Amniotic stem cell (primary cell): Measurements from ENCODE around the gene BRMS1L.

Experiments used
- DNase-seq: peaks from one replicate; lab custom pipeline; 2025; lab: John Stamatoyannopoulos, UW

BRMS1L gene

GRCh38 chr14:35865611-35866324, 39.6 kb downstream of the BRMS1L start:
- no peak for DNase-seq

DNA sequence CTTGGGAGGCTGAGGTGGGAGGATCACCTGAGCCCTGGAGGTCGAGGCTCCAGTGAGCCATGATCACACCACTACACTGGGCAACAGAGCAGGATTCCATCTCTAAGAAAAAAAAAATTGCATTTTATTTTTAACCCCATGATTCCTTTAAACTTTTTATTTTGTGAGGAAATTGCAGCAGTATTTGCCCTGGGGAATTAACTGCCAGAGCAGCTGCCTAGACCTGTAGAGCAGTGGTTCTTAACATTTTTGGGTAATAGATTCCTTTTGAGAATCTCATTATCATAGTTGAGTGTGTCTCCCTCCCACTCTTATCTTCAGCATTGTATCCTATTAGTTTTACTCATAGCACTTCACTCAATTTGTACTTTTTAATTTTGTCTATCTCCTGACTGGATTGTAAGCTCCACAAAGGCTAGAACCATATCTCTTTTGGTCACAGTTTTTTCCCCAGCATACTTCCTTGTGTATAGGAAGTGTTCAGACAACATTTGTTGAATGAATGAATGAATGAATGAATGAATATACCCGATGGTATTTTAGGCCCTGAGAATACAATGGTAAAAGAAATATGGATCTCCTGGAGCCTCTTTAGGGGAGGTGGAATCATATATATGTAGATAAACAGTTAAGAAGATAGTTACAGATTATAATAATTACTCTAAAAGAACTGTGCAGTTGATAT, 40.6 kb downstream of the BRMS1L start:
- no peak for DNase-seq

GRCh38 chr14:35867280-35867629, 41.1 kb downstream of the BRMS1L start:
- DNase-seq = no peak

GRCh38 chr14:35875296-35875695, 49.2 kb downstream of the BRMS1L start:
- DNase-seq = no peak

DNA sequence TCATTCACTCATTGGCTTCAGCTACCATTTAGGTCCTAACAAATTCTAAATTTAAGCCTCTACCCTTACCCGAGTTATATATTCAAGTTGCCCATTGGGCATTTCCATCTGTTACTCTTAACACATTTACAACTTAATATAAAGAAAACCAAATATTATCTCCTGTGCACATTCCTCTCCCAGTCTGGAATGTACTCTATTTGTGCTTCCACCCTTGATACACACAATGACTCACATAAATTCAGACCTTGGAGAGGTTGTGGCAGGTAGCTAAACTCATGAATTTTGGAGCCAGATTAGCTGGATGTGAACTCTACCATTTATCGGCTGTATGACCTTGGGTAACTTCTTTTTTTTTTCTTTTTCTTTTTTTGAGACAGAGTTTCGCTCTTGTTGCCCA, 51.1 kb downstream of the BRMS1L start:
- no peak for DNase-seq

DNA sequence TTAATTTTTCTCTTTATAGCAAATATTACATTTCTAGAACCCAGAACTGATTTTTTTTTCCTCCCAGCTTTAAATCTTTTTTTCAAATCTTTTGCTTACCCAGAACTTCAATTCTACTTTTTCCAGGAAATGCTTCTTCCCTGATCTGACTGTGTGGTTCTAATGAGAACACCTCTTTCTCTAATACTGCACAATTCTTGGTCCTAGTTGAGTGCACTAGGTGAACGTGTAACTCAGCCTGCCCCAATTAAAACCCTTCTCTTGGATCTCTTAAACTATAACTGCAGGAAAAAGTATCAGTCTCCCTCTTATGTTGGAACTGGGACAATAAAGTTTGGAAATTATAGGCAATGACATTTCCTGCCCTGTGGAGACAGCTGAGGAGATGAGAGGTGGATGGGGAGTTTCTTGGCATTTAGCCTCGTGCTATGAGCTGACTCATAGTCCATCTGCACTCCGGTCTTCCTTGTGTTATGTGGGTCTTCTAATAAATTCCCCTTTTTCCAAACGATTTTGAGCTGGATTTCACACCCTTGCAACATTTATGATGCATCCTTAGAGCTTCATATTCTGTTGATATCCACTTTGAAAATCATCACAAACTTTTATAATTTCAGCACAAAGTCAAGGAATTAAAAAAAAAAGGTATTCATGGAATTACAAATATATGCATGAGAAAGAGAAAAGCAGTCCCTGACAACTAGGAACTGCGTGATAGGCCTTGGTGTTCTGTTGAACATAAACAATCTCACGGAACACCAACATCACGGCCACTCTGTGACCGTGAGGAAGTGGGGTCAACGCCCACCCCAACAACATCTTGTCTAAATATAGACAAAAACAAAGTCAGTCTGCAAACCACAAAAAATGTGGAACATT, 52.4 kb downstream of the BRMS1L start:
- DNase-seq = no peak

DNA sequence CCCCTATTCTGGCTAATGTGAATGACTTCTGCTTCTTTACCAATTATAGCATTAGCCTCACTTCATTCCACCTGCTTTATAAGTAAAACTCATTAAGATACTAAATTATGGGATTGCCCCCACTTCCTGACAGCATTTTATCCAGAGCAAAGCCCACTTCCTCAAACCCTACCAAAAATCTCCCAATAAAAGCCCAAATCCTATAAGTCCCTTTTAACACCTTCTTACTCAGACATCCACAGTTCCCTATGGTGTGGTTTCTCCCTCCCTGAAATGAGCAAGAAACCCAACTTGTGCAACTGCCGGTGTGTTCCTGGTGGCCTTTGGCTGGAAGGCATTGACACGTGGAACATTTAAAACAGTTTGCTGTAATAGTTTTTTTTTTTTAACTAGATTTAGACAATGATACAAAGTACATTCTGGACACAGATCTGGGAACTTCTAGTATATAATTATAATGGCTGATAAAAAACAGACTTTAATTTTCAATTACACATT, 53.1 kb downstream of the BRMS1L start:
- no peak for DNase-seq

GRCh38 chr14:35879654-35880249, 53.6 kb downstream of the BRMS1L start:
- no peak for DNase-seq

- DNase-seq = no peak
Measured at GRCh38 chr14:35881280-35881679, 55.1 kb downstream of the BRMS1L start.

DNA sequence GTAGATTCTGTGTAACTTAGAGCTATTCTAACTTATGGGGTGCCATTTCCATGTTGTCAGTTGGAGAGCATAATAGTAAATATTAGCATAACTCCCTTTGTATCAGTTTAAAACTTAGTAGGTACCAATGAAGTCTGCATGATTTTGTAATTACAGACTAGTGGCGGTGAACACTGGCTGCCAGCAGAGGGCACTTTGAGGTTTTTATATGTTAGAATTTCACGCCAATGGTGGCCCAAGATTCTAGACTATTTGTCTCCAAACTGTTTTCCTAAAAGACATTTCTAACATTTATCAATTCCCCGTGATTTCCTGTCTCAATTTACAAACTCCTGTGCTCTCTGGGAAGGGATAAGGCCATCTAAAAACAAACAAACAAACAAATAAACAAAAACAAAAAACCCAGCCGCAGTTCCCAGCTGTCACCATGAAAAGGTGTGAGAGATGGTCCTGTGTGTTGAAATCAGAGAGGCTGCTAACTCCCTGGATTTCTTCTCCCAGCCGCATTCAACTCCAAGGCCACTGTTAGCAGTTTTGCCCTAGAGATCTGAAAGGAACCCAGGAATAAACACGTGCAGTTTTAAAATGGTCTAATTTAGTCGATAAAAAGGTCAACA, 57.6 kb downstream of the BRMS1L start:
- no peak for DNase-seq

DNA sequence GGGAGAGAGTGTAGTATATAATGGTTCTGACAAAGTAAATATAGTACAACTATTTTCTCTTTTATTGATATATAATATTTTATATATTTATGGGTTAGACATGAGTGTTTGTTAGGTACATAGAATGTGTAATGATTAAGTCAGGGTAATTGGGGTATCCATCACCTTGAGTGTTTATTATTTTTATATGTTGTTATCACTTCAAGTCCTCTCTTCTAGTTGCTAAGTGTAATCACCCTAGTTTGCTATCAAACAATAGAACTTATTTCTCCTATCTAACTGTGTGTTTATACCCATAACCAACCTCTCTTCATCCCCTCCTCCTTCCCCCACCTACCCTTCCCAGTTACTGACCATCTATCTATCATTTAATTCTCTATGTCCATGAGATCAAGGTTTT, 64.2 kb downstream of the BRMS1L start:
- DNase-seq = no peak

- DNase-seq = no peak
Measured at GRCh38 chr14:35895256-35895655, 69.1 kb downstream of the BRMS1L start.

GRCh38 chr14:35897616-35898111, 71.5 kb downstream of the BRMS1L start:
- DNase-seq = no peak

DNA sequence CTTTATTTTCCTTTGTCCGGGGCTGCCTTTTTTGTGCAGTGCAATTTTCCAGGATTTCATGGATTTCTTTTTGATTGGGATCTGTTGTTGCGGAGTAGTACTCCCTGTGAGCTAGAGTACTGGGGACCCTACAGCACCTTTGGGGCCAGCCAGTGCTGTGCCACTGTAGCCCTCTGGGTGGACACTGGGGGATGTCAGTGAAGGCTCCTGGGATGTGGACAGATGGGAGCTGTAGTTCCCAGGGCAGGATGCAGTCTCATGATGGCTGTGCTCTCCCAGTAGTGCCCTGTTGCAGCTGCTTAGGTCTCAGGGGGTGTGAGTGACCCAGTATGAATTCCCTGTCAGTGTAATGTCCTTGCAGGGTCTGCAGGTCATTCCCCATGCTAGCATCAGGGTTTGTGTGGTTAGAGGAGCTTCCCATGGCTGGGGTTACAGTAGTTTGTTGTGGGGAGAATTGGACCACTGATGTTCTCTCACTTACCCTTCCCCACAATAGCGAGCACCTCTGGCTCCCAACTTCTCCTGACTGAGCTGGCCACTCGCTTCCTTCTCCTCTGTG, 72.2 kb downstream of the BRMS1L start:
- no peak for DNase-seq

DNA sequence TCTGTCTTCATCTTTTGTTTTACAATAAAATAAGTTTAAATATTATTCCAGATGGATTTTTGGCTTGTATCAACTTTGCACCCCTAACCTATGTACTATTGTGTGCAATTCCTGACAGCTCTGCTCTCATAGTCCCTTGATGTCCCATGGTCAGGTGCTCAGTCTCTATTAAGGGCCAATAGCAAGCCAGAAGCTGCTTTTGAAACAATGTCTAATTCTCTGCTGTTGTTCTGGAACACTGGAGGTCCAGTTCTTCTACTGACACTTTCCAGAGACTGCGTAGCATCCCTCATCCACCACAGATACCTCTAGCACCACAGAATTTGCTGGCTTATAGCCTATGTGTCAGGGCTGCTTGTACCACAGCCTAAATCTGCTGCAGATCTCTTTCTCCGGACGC, 74.6 kb downstream of the BRMS1L start:
- no peak for DNase-seq

DNA sequence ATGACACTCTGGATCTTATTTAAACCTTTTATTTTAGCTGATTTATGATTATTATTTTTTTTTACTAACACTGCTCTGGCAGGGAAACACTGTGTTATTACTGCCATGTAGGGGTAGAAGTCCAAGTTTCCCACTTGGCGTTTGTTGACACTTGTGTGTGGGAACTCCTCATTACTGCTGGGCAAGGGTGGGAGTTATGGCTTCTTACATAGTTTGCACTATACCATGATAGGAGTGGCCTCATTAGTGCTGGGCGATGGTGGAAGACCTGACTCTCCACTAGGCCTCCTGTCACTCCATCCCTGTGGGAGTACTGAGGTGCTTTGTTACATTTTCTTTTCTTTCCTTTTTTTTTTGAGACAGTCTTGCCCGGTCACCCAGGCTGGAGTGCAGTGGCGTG, 83.5 kb downstream of the BRMS1L start:
- DNase-seq = no peak

- no peak for DNase-seq
Measured at GRCh38 chr14:35910191-35910590, 84.1 kb downstream of the BRMS1L start.

- DNase-seq = no peak
Measured at GRCh38 chr14:35911097-35911496, 85.0 kb downstream of the BRMS1L start.

- DNase-seq = no peak
Measured at GRCh38 chr14:35915185-35915584, 89.0 kb downstream of the BRMS1L start.

- DNase-seq = no peak
Measured at GRCh38 chr14:35915775-35916174, 89.6 kb downstream of the BRMS1L start.
